Urinary bladder (tissue), 2 donors: ENCODE measurements around the gene SNX3. TPM values are rescaled to one million over a fixed set of nuclear protein-coding genes. Genes with fewer than 3 reads are reported as not detected.

Experiments
- polyA plus RNA-seq: library from polyadenylated mRNA; stranded (reverse); fragments of 200-250 nt; gene quantifications from one replicate; pipeline ENCODE4 v1.2.3, GENCODE V29; 2013
- small RNA-seq: library from RNA; depleted of rRNA; stranded (forward); fragments of <200 nt; gene quantifications from one replicate; pipeline ENCODE3, GENCODE V24; 2014
- total RNA-seq: library from RNA; depleted of rRNA; stranded (reverse); fragments of >200 nt; gene quantifications from one replicate; pipeline ENCODE4 v1.2.3, GENCODE V29; 2014
- donor health status: healthy.

SNX3 gene
- total and polyA plus RNA-seq, 2 donors = 250 to 265 TPM

Small RNAs within 50 kb of the gene (small RNA-seq; reads per million reads assigned to genes)
- gene RNA5SP212 (not detected), gene RNU6-1144P (not detected), gene Z98742.2 (not detected)

Other genes starting within 250 kb of the SNX3 start
- 37.0 TPM for gene OSTM1, start 186.3 kb downstream of the SNX3 start, total RNA-seq
- gene OSTM1, start 186.3 kb downstream of the SNX3 start, polyA plus RNA-seq = 36.0 TPM
- gene NR2E1, start 95.0 kb downstream of the SNX3 start, total RNA-seq = not detected
- not detected for gene NR2E1, start 95.0 kb downstream of the SNX3 start, polyA plus RNA-seq
- gene AFG1L, start 34.0 kb upstream of the SNX3 start, total RNA-seq = 9.1 TPM
- gene AFG1L, start 34.0 kb upstream of the SNX3 start, polyA plus RNA-seq = 1.8 TPM